ENCODE measurements around the gene ALAS1.

DNA sequence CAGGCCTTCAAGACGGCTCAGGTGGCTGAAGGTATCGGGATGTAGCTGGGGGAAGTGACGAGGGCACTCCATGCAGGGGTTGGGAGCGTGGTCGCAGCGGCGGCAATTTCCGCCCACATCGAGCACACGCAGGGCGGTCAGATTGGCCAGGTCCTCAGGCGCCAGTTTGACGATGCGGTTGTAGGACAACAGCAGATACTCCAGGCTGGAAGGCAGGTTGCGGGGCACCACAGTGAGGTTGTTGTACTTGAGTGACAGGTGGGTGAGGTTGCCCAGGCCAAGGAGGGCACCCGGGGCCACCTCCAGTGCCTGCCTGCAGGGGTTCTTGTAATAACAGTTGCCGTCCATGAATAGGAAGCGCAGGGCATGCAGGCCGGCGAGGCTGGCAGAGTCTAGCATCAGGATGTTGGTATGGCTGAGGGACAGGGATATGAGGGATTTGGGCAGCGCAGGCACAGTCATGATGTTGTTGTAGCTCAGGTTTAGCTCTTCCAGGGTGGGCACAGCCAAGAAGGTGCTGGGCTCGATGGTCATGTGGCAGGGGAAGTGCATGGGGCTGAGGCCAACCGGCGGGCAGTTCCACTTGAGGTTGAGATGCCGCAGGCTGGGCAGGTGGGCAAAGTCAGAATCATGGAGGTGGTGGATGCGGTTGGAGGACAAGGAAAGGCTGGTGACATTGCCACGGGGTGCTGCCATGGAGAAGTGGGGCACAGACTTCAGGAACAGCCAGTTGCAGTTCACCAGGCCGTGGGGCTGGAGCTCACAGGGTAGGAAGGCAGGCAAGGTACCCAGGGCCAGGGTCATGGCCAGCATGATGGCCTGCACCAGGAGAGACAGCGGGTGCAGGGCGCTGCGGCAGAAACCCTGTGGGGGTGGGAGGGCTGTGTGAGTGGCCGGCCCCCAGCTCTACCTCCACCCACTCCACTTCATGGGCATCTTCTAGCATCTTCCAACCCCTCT is 25.8 kb downstream of the ALAS1 start:
- TF ChIP-seq, protein P1, sequence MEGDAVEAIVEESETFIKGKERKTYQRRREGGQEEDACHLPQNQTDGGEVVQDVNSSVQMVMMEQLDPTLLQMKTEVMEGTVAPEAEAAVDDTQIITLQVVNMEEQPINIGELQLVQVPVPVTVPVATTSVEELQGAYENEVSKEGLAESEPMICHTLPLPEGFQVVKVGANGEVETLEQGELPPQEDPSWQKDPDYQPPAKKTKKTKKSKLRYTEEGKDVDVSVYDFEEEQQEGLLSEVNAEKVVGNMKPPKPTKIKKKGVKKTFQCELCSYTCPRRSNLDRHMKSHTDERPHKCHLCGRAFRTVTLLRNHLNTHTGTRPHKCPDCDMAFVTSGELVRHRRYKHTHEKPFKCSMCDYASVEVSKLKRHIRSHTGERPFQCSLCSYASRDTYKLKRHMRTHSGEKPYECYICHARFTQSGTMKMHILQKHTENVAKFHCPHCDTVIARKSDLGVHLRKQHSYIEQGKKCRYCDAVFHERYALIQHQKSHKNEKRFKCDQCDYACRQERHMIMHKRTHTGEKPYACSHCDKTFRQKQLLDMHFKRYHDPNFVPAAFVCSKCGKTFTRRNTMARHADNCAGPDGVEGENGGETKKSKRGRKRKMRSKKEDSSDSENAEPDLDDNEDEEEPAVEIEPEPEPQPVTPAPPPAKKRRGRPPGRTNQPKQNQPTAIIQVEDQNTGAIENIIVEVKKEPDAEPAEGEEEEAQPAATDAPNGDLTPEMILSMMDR (IDR thresholded peaks at IDR 0.05; ENCODE audit: insufficient read depth, low read length) = no peak
- TF ChIP-seq, protein P2, sequence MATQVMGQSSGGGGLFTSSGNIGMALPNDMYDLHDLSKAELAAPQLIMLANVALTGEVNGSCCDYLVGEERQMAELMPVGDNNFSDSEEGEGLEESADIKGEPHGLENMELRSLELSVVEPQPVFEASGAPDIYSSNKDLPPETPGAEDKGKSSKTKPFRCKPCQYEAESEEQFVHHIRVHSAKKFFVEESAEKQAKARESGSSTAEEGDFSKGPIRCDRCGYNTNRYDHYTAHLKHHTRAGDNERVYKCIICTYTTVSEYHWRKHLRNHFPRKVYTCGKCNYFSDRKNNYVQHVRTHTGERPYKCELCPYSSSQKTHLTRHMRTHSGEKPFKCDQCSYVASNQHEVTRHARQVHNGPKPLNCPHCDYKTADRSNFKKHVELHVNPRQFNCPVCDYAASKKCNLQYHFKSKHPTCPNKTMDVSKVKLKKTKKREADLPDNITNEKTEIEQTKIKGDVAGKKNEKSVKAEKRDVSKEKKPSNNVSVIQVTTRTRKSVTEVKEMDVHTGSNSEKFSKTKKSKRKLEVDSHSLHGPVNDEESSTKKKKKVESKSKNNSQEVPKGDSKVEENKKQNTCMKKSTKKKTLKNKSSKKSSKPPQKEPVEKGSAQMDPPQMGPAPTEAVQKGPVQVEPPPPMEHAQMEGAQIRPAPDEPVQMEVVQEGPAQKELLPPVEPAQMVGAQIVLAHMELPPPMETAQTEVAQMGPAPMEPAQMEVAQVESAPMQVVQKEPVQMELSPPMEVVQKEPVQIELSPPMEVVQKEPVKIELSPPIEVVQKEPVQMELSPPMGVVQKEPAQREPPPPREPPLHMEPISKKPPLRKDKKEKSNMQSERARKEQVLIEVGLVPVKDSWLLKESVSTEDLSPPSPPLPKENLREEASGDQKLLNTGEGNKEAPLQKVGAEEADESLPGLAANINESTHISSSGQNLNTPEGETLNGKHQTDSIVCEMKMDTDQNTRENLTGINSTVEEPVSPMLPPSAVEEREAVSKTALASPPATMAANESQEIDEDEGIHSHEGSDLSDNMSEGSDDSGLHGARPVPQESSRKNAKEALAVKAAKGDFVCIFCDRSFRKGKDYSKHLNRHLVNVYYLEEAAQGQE (IDR thresholded peaks at IDR 0.05; ENCODE audit: insufficient replicate concordance, low read depth) = no peak
- TF ChIP-seq POLR2AphosphoS5 (IDR thresholded peaks at IDR 0.05; ENCODE audit: low read depth) (no peak), GABPA (IDR thresholded peaks at IDR 0.05; ENCODE audit: low read depth) (no peak)
